ENCODE measurements around the gene MED13L. TPM values are rescaled to one million over a fixed set of nuclear protein-coding genes. Genes with fewer than 3 reads are reported as not detected.

Gene MED13L
- total and polyA plus RNA-seq, 2 of the 4 experiments (the other 2 are of a cell fraction) = 17.9 to 49.1 TPM

DNA sequence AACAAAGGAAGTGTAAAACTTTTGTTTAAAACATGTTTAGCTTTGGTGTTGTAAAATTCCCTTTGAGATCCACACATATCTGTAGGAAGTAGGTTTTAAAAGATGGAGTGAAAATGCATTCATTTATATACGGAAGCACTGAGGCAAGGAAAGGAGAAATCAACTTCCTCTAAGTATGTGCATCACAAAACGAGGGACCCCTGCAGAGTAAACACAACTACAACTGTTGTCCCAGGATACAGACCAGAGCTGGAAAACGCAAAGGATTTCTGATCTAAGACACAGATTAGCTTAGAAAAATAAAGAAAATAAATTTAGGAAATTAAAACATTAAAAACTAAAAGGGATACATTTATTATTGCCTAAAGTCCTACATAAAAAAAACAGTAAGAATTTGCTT is 297.6 kb downstream of the MED13L start:
- H3K18ac ChIP-seq (ENCODE audit: low read depth, low read length) = no peak overlapping the region
- no peaks in the 10 kb centered on the region for H3K9me3 ChIP-seq (ENCODE audit: control insufficient read depth, insufficient read depth, low read length)
- ATAC-seq (ENCODE audit: low read depth) = no peak
- H4K91ac ChIP-seq (ENCODE audit: insufficient read depth, low read depth, low read length) = no peak overlapping the region
- H2AFZ ChIP-seq (replicated peaks; ENCODE audit: low read length, poor library complexity) = no peak overlapping the region
- H2BK120ac ChIP-seq (ENCODE audit: low read depth, low read length) = no peak overlapping the region
- CTCF ChIA-PET = no interaction called here
- no peak overlapping the region for H3K27ac ChIP-seq (ENCODE audit: insufficient read depth, low read length)
- intact Hi-C loops (cut with micrococcal nuclease) (no loop called here), dilution Hi-C loops (cut with HindIII; ENCODE audit: low sequenced_read_pairs, unreplicated experiment) (no loop called here), in situ Hi-C loops (cut with MboI; ENCODE audit: low sequenced_read_pairs) (no loop called here)
- no peak overlapping the region for H2BK15ac ChIP-seq (ENCODE audit: low read depth, low read length)
- H4K5ac ChIP-seq (ENCODE audit: low read depth, low read length) = no peak overlapping the region
- POLR2A ChIA-PET (ENCODE audit: unreplicated experiment) = interaction anchor here (0.6 kb wide), 1 partner anchor 224 kb away, joined by 4 read pairs; no protein-coding TSS in a partner anchor
- H4K8ac ChIP-seq (ENCODE audit: low read depth in 2 of 2, low read length in 2 of 2) = no peak overlapping the region
- H4K20me1 ChIP-seq (ENCODE audit: insufficient read depth, low read length) = 0 out of 2 replicates have a peak, but pooled peaks cover 4% of the 10 kb centered on the region
- H3K4me1 ChIP-seq (ENCODE audit: control insufficient read depth, insufficient read depth, low read length) = no peaks in the 10 kb centered on the region
- no peak for TF ChIP-seq POLR2A (IDR thresholded peaks at IDR 0.05; ENCODE audit: low read depth, low read length)
- no peak for TF ChIP-seq RFX5 (IDR thresholded peaks at IDR 0.05; ENCODE audit: low read depth, low read length)
- TF ChIP-seq, protein P1, sequence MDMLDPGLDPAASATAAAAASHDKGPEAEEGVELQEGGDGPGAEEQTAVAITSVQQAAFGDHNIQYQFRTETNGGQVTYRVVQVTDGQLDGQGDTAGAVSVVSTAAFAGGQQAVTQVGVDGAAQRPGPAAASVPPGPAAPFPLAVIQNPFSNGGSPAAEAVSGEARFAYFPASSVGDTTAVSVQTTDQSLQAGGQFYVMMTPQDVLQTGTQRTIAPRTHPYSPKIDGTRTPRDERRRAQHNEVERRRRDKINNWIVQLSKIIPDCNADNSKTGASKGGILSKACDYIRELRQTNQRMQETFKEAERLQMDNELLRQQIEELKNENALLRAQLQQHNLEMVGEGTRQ (IDR thresholded peaks at IDR 0.05; ENCODE audit: low read depth, low read length) = no peak
- TF ChIP-seq, protein P2, sequence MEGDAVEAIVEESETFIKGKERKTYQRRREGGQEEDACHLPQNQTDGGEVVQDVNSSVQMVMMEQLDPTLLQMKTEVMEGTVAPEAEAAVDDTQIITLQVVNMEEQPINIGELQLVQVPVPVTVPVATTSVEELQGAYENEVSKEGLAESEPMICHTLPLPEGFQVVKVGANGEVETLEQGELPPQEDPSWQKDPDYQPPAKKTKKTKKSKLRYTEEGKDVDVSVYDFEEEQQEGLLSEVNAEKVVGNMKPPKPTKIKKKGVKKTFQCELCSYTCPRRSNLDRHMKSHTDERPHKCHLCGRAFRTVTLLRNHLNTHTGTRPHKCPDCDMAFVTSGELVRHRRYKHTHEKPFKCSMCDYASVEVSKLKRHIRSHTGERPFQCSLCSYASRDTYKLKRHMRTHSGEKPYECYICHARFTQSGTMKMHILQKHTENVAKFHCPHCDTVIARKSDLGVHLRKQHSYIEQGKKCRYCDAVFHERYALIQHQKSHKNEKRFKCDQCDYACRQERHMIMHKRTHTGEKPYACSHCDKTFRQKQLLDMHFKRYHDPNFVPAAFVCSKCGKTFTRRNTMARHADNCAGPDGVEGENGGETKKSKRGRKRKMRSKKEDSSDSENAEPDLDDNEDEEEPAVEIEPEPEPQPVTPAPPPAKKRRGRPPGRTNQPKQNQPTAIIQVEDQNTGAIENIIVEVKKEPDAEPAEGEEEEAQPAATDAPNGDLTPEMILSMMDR (conservative IDR thresholded peaks at IDR 0.05; ENCODE audit: low read depth, low read length) = no peak
- no peak for TF ChIP-seq NFE2L2 (IDR thresholded peaks at IDR 0.05; ENCODE audit: low read depth, low read length)
- TF ChIP-seq RAD21 (IDR thresholded peaks at IDR 0.05; ENCODE audit: low read length) = no peak
- no peak for TF ChIP-seq CHD1 (IDR thresholded peaks at IDR 0.05; ENCODE audit: low read depth, low read length)
- no peak for TF ChIP-seq SMC3 (IDR thresholded peaks at IDR 0.05; ENCODE audit: low read depth, low read length)
- no peak for TF ChIP-seq FOS (IDR thresholded peaks at IDR 0.05; ENCODE audit: low read depth, low read length)
- no peak for TF ChIP-seq MXI1 (IDR thresholded peaks at IDR 0.05; ENCODE audit: borderline replicate concordance, low read depth, low read length)
- TF ChIP-seq, protein P3, sequence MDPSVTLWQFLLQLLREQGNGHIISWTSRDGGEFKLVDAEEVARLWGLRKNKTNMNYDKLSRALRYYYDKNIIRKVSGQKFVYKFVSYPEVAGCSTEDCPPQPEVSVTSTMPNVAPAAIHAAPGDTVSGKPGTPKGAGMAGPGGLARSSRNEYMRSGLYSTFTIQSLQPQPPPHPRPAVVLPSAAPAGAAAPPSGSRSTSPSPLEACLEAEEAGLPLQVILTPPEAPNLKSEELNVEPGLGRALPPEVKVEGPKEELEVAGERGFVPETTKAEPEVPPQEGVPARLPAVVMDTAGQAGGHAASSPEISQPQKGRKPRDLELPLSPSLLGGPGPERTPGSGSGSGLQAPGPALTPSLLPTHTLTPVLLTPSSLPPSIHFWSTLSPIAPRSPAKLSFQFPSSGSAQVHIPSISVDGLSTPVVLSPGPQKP (IDR thresholded peaks at IDR 0.05; ENCODE audit: borderline replicate concordance, low read depth, low read length) = no peak
- no peak for TF ChIP-seq MAZ (IDR thresholded peaks at IDR 0.05; ENCODE audit: borderline replicate concordance, low read depth, low read length)
- TF ChIP-seq RCOR1 (IDR thresholded peaks at IDR 0.05; ENCODE audit: insufficient replicate concordance, low read length) = no peak
- TF ChIP-seq CEBPB (IDR thresholded peaks at IDR 0.05; ENCODE audit: low read depth, low read length) = no peak
- TF ChIP-seq MAFK (IDR thresholded peaks at IDR 0.05; ENCODE audit: low read depth, low read length) = no peak
- no peak for TF ChIP-seq BHLHE40 (IDR thresholded peaks at IDR 0.05; ENCODE audit: low read depth, low read length)
- no CpG with 5 or more reads among the region's 3 CpGs for WGBS, 2 experiments (ENCODE audit: extremely low coverage in 2 of 2, insufficient read length in 1 of 2)
- no peak overlapping the region for H3K4ac ChIP-seq (ENCODE audit: low read depth, low read length)
- no peak overlapping the region for H3K23ac ChIP-seq (ENCODE audit: low read depth, low read length)
- peaks cover 23% of the 10 kb centered on the region for H3K36me3 ChIP-seq (ENCODE audit: control insufficient read depth, insufficient read depth, low read length)
- H2AK5ac ChIP-seq (ENCODE audit: low read depth, low read length) = no peak overlapping the region
- no peak overlapping the region for H2BK20ac ChIP-seq (ENCODE audit: low read depth, low read length)
- no peak overlapping the region for H2AK9ac ChIP-seq (replicated peaks; ENCODE audit: low read depth, low read length, poor library complexity)
- no peak overlapping the region for H3K14ac ChIP-seq (replicated peaks; ENCODE audit: low read depth, low read length)
- no peak overlapping the region for H3K4me3 ChIP-seq (ENCODE audit: insufficient read depth, low read depth, low read length)
- H3K27me3 ChIP-seq (ENCODE audit: control insufficient read depth, insufficient read depth, low read length) = no peaks in the 10 kb centered on the region
- H3K4me2 ChIP-seq (ENCODE audit: low read depth, low read length) = no peak overlapping the region
- BruUV-seq (replicated peaks) = no TSS peak
- no peaks in the 10 kb centered on the region for H3K9me1 ChIP-seq (ENCODE audit: insufficient read depth, low read length)
- no peak overlapping the region for H3K56ac ChIP-seq (ENCODE audit: extremely low read depth, insufficient read depth, low read length)
- DNase-seq = no peak
- no peak overlapping the region for H3K9ac ChIP-seq (ENCODE audit: low read depth, low read length)
- H2BK5ac ChIP-seq (ENCODE audit: low read depth, low read length, poor library complexity, severe bottlenecking) = no peak overlapping the region
- H3K79me1 ChIP-seq (ENCODE audit: low read depth in 1 of 2, low read length in 2 of 2) = peaks cover 10 to 31% of the 10 kb centered on the region in 2 experiments
